C4-2B (cell line): ENCODE data around the gene LRPAP1.

Experiments
- ZFX ChIP-seq: fragments of 450-650 bp; IDR thresholded peaks from 2 replicates; pipeline ENCODE4 v1.6.1; 2017
- TF ChIP-seq, protein P1 (sequence below): fragments of 450-650 bp; conservative IDR thresholded peaks from 2 replicates; pipeline ENCODE4 v1.5.1; 2017; ENCODE audit warnings: mild to moderate bottlenecking

DNA sequence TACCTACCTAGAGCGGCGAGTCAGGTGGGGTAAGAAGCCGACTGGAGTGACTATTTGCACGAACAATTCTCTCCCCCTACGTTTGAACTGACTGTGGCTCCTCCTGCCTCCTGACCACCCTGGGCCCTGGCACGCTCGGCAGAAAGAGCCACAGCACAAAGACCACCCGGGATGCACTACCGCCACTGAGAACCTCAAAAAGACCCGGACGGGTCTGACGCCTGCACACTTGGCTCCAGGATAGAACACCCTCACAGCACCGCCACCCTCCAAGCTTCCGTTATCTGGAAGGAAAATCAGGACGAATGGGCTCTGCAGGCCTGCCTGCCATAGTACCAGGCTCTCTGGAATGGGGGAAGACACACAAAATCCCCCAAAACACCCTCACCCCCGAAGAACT, 2.2 kb downstream of the LRPAP1 start:
- TF ChIP-seq, protein P1, sequence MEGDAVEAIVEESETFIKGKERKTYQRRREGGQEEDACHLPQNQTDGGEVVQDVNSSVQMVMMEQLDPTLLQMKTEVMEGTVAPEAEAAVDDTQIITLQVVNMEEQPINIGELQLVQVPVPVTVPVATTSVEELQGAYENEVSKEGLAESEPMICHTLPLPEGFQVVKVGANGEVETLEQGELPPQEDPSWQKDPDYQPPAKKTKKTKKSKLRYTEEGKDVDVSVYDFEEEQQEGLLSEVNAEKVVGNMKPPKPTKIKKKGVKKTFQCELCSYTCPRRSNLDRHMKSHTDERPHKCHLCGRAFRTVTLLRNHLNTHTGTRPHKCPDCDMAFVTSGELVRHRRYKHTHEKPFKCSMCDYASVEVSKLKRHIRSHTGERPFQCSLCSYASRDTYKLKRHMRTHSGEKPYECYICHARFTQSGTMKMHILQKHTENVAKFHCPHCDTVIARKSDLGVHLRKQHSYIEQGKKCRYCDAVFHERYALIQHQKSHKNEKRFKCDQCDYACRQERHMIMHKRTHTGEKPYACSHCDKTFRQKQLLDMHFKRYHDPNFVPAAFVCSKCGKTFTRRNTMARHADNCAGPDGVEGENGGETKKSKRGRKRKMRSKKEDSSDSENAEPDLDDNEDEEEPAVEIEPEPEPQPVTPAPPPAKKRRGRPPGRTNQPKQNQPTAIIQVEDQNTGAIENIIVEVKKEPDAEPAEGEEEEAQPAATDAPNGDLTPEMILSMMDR: no peak
- no peak for TF ChIP-seq ZFX
